NCI-H2196 (cell line): ENCODE results near the gene HDAC4.

Experiments used
- DNase-seq: peaks from one replicate; lab custom pipeline; 2025; ENCODE audit not compliant: unreplicated experiment; lab: John Stamatoyannopoulos, UW

Gene HDAC4

GRCh38 chr2:239194731-239195317 is 206.0 kb downstream of the HDAC4 start:
- DNase-seq, result no peak

GRCh38 chr2:239193925-239194677 is 206.7 kb downstream of the HDAC4 start:
- no peak for DNase-seq

- DNase-seq, result no peak
Measured at GRCh38 chr2:239193401-239193811, 207.4 kb downstream of the HDAC4 start.

DNA sequence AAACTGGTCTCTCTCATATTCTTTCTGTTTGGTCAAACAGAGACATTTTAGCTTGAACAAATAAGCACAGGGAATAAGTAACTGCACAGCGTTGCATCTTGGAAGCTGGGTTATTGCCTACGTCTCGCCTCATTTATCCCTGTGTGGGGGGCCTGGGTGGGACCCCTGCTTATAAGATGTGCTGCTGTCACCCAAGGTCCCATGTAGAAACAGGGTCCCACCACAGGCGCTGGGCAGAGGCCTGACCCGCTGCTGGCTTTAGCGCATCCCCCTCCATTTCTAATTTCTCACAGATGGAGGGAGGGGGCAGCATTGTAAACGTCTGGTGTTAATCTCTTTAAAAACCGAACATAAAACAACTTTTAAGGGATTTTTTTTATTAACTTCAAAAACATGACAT is 207.8 kb downstream of the HDAC4 start:
- DNase-seq, result no peak

DNA sequence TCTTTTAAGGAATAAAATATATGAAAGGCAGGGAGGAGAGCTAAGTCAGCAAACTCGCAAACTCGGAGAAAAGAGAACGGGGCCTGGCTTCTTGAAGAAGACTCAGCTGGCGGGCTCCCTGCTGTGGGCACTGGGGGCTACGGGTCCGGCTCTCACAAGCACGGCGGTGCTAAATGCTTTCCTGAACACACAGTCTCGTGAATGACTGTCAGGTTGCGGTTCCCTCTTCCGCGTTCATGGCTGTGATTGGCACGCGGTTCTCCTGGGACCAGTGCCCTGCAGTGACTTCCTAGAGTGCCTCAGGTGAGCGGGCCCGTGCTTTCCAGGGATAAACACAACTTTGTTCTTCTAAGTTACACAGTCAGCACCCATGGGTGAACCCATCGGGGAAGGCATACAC is 208.4 kb downstream of the HDAC4 start:
- DNase-seq, result no peak

- DNase-seq, result no peak
Measured at GRCh38 chr2:239190921-239191885, 209.6 kb downstream of the HDAC4 start.

DNA sequence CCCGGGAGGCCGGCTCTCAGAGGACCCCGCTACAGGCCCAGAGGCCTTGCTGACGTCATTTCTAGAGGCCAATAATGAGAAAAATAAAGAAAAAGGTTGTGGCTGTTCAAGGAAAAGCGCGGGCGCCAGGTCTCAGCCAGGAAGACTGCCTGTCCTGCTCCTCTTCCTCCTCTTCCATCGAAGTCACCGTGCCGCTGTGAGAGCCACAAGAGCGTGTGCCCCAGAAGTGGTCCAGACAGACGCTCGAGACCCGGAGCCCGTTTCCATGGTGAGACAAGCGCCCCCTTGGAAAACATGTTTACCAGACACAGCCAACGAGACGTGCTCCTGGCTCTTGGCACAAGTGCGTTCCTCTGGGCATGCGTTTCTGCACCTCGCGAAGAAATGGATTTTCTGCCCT is 210.5 kb downstream of the HDAC4 start:
- no peak for DNase-seq

- DNase-seq, result no peak
Measured at GRCh38 chr2:239189711-239190131, 211.1 kb downstream of the HDAC4 start.

- DNase-seq, result no peak
Measured at GRCh38 chr2:239188536-239188935, 212.3 kb downstream of the HDAC4 start.

DNA sequence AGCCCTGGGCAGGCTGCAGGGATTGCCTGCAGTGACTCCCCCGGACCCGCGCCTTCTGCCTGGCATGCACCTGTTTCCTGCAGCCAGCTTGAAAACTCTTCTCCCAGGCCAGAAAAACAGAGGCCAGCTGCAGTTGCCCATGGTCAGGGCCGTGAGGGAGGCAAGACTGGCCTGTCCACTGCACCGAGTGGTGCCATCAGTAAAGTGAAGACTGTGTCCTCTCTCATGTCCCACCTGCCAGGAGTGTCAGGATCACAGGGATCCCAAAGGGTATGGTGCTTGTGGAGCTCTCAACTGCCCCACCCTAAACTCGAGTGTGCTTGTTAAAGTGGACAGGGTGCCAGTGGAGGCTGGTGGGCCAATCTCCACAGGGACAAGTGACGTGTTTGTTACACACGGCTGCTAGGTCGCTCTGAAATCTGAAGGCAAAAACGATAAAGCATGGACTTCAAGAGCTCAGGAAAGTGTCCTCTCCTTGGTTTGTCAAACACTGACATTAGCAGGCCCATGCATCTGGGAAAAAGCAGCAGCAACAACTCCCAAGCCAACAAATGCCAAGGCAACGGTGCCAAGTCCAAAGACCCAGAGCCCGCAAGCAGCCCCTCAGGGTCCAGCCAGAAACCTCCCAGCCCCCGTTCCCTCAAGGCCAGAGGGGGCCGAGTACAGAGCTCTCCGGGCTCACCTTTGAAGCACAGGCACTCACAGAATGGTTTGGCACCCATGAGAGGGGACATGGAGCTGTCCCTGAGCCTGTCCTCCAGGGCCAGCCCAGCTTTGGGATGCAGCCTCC is 213.2 kb downstream of the HDAC4 start:
- DNase-seq, result no peak

DNA sequence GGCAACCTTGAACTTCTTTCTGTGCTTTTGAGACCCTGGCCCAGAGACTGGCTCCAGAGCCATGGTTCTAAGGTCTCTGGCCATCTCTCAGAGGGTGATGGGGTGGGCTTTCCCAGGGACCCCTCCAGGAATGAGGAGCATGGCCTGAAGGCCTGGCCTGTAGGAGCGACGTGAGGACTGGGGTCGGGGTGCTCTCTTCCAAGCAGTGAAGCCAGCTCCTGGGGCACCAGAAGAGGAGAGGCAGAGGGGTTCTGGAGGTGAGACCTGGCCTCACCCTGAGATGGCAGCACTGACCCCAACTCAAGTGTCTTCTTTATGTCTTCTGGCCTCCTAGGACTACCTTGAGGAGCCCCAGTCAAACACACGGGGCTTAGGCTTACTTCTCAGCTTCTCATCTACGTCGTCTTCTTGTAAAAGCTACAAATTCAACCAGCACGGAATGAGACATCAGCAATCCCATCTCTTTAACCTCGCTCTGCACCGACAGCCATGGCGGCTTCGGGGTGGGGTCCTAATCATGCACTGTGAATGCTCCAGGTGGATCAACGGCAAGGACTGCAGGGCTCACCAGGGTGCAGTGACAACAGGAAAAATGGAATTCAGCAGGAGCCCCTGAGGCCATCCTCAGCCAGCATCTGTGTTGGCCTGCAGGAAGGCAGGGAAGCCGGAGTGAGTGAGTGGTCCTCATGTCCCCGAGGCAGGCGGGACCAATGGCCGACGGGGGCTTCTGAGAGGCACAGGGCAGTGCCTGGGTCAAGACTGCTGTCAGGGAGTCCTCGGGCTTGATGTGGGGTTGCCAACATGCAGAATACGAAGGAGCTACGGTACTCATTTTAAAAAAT is 214.1 kb downstream of the HDAC4 start:
- no peak for DNase-seq

- DNase-seq, result no peak
Measured at GRCh38 chr2:239184968-239185903, 215.6 kb downstream of the HDAC4 start.

GRCh38 chr2:239184179-239184578 is 216.6 kb downstream of the HDAC4 start:
- DNase-seq, result no peak

DNA sequence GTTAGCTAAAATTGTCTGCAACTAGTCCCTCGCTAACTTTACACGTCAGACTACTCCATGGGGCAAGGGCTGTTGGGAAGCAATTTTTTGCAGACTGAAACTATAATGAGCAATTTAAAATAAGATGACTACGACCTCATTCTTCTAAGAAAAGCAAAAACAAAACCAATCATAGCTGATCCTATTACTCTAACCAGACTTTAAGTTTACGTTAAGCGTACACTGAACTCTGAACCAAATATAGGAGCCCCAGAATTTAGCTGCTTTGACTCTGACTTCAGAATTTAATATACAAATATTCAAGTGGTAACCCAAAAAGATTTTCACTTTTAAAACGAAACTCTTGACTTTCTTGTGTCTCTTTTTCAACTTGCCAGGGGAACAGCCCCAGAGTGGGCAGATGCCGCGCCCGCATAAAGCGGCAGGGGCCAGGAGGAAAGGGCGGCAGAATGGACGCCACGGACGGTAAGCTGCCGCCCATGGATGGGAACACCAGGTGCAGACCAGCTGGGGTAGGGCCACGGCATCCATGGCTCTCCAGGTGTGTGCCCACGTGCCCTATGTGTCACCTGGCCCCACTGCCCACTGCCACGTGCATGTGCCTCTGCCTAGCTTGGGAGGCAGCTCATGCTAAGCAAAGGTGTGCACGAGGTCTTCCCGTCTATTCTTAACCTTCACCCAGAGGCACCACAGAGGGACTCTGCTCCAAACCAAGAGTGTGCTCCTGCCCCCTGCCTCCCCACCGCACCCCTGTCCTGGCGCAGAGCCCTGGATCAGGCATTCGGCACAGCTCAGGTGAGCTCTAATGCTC is 217.6 kb downstream of the HDAC4 start:
- DNase-seq, result no peak

GRCh38 chr2:239181903-239182581 is 218.8 kb downstream of the HDAC4 start:
- DNase-seq, result no peak

DNA sequence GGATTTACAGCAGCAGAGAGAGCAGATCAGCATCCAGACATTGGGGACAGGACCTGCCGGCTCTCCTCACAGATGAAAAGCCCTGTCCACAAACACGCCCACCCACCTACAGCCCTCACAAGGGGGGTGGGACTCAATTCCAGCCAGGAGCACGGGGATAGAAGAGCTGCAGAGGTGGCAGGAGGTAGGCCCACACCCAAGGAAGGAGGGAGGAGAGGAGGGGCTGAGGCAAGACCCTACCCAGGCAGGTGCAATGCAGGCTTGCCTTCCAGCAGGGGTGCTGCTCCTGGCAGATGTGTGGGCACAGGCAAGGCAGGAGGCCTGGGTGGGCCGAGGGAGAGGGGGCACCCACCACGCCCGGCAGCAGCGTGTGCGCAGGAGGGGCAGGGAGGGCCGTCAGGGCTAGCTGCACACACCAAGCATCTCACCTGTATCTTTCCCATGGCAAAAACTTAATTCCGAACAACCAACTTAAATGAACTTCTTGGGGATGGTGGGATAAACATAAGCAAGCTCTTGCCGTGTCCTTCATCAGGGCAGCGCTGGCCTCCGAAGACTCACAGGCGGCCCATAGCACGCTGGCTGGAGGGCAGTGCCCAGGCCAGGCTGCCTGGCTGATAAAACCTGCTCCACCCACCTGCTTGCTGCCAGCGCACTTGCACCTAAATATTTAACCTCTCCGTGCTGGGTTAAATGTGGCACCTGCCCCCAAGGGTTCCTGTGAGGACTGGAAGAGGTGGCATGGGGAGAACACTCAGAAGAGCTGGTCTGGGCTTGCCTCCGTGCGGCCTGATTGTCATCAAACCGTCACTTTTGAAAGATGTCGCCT is 219.5 kb downstream of the HDAC4 start:
- no peak for DNase-seq
